Omental fat pad (tissue), 4 donors: Measurements from ENCODE around the gene TMEM171. TPM values are rescaled to one million over a fixed set of nuclear protein-coding genes. Genes with fewer than 3 reads are reported as not detected.

Experiments
- ATAC-seq: fragments of 150-250 bp; one replicate; pipeline ENCODE4 v1.9.1; 2016; ENCODE audit warnings: mild to moderate bottlenecking, moderate library complexity; ENCODE audit not compliant: low FRiP score
- DNase-seq: peaks from one replicate; pipeline ENCODE4 v3.0.0-alpha.2; 2019; ENCODE audit warnings: low spot score
- CTCF ChIP-seq, 3 donors: fragments of 450-650 bp; IDR thresholded peaks; one replicate each; pipeline ENCODE4 v1.5.1; 2016 to 2017; ENCODE audit warnings: antibody characterized with exemption in 3 of 3, mild to moderate bottlenecking in 3 of 3, moderate library complexity in 2 of 3
- total RNA-seq, 4 donors: library from RNA; depleted of rRNA; stranded (reverse); fragments of >200 nt; gene quantifications; one replicate each; pipeline ENCODE4 v1.1.0, GENCODE V29; 2016

Gene TMEM171
- total RNA-seq, 4 donors from 2014 or later, result not detected

- ATAC-seq, result no peak
- no peak for DNase-seq
- no peak for TF ChIP-seq CTCF (IDR thresholded peaks at IDR 0.05)
These were observed 24.2 kb upstream of the TMEM171 start for GRCh38 chr5:73096239-73096575.

GRCh38 chr5:73097740-73098139, 22.6 kb upstream of the TMEM171 start:
- DNase-seq (no peak), ATAC-seq (no peak)
- no peak for TF ChIP-seq CTCF (IDR thresholded peaks at IDR 0.05)

DNA sequence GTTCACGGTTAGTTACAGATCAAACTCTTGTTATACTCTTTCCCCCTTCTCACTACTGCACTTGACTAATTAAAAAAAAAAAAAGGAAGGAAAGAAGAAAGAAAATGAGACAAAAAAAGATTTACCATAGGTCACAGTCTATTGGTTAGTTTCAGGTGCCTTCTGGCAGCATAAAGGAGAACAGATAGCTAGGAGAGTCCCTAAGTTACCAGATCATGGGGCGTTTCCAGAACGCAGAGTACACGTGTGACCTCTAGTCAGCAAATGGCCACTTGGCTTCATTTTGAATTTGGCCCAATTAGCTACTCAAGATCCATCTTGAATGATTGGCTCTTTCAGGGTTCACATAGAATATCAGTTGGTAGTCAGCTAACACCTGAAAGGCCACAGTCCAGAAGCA, 20.3 kb upstream of the TMEM171 start:
- ATAC-seq, result no peak

GRCh38 chr5:73103870-73104299, 16.5 kb upstream of the TMEM171 start:
- no peak for DNase-seq
- TF ChIP-seq CTCF (IDR thresholded peaks at IDR 0.05), result no peak
- ATAC-seq, result no peak

More for the DNA sequence above, 20.3 kb upstream of the TMEM171 start:
- DNase-seq, result no peak
- TF ChIP-seq CTCF (IDR thresholded peaks at IDR 0.05), result no peak

DNA sequence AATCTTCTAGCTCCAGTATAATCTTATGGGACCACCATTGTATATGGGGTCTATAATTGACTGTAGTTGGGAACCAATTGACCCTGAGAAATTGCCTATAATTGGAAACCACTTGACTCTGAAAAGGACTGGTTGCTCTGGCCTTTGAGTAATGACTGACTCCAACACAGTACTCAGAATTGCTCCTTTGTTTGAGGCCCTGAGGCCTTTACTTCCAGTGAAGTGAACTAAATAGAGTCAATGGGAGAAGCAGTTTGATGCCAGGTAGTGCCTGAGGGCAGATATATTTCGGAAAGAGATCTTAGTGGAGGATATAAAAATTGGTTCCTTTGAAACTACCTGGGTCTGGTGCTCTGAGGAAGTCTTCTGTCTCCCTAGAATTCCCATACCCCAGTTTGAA, 16.0 kb upstream of the TMEM171 start:
- no peak for DNase-seq
- no peak for TF ChIP-seq CTCF (IDR thresholded peaks at IDR 0.05)
- no peak for ATAC-seq

DNA sequence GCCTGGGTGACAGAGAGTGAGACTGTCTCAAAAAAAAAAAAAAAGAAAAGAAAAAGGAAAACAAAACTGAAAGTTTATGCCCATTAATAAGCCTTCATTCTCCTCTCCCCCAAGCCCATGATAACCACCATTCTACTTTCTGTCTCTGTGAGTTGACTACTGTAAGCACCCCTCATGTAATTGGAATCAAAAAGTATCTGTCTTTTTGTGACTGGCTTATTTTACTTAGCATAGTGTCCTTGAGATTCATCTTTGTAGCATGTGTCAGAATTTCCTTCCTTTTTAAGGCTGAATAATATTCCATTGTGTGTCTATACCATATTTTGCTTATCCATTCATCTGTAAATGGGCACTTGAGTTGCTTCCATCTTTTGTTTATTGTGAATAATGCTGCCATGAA, 14.0 kb upstream of the TMEM171 start:
- DNase-seq, result no peak
- no peak for TF ChIP-seq CTCF (IDR thresholded peaks at IDR 0.05)
- no peak for ATAC-seq

GRCh38 chr5:73110190-73110589, 10.2 kb upstream of the TMEM171 start:
- no peak for ATAC-seq
- no peak for DNase-seq
- no peak for TF ChIP-seq CTCF (IDR thresholded peaks at IDR 0.05)
